GM12875 (cell line): Measurements from ENCODE around the gene CCPG1.

ENCODE experiments used
- H3K4me3 ChIP-seq: one replicate; pipeline ENCODE4 v1.5.1; 2011; ENCODE audit warnings: low read depth, low read length, control low read depth
- TF ChIP-seq, protein P1 (sequence below): IDR thresholded peaks from 2 replicates; pipeline ENCODE4 v1.5.1; 2011; ENCODE audit warnings: low read depth, mild to moderate bottlenecking, control low read depth, inconsistent platforms, low read length, moderate library complexity, borderline replicate concordance; ENCODE audit not compliant: insufficient read depth

CCPG1 gene

GRCh38 chr15:55334371-55334770 is 73.8 kb downstream of the CCPG1 start:
- TF ChIP-seq, protein P1, sequence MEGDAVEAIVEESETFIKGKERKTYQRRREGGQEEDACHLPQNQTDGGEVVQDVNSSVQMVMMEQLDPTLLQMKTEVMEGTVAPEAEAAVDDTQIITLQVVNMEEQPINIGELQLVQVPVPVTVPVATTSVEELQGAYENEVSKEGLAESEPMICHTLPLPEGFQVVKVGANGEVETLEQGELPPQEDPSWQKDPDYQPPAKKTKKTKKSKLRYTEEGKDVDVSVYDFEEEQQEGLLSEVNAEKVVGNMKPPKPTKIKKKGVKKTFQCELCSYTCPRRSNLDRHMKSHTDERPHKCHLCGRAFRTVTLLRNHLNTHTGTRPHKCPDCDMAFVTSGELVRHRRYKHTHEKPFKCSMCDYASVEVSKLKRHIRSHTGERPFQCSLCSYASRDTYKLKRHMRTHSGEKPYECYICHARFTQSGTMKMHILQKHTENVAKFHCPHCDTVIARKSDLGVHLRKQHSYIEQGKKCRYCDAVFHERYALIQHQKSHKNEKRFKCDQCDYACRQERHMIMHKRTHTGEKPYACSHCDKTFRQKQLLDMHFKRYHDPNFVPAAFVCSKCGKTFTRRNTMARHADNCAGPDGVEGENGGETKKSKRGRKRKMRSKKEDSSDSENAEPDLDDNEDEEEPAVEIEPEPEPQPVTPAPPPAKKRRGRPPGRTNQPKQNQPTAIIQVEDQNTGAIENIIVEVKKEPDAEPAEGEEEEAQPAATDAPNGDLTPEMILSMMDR, result no peak
- no peak overlapping the region for H3K4me3 ChIP-seq

DNA sequence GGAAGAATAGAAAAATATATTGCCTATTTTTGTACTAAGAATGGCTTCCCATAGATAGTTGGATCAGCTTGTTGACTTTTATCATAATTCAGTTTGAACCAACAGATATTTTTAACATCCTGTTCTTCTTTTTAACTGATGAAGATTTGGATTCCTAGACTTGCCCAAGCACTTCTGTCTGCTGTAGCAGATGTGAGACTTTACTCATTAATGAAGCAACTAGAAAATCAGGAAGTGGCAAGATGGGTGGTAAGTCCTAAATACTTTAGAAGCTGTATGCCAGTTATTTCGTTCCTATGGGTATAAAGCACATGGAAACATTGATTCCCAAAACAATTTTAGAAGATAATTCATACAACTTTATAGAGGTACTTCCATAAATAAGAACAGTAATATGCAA is 80.8 kb downstream of the CCPG1 start:
- TF ChIP-seq, protein P1, result no peak
- H3K4me3 ChIP-seq, result no peak overlapping the region

DNA sequence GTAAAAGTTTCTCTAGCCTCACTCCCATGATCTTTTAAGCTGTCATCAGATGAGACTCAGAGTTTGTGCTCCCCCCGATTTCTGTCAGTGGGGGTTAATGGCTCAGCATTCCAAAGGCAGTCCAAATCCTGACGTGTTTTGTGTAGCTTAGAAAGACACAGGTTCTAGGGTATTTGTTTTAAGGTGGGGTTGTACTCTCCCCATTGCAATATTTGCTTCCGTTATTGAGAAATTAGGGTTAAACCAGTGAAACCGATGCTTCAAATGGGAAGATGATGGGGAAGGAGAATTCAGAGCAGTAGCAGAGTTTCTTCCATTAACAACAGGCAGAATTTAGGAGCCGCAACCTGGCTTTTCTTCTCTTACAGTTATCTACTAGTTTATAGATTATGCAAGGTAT is 85.7 kb downstream of the CCPG1 start:
- no peak overlapping the region for H3K4me3 ChIP-seq
- TF ChIP-seq, protein P1, result no peak

DNA sequence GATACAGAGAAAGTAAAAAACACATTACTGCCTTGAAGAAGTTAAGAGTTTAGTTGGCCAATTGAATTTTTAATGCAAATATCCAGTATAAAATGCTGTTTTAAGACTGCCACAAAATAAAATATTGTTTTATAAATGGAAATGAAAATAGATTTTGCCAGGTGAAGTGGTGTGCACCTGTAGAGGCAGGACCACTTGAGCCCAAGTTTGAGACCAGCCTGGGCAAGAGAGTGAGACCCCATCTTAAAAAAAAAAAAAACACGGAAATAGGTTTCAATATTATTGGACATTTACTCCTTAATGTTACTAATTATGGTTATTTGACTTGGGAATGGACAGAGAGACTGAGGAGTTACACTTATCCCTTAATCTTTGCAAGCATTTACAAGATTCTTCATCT is 87.2 kb downstream of the CCPG1 start:
- H3K4me3 ChIP-seq, result no peak overlapping the region
- TF ChIP-seq, protein P1, result no peak

- peak overlapping the region; percentile 60 for H3K4me3 ChIP-seq
- TF ChIP-seq, protein P1, result no peak
Observed at GRCh38 chr15:55320238-55320550, 88.0 kb downstream of the CCPG1 start.

GRCh38 chr15:55319537-55320237 is 88.5 kb downstream of the CCPG1 start:
- peak overlapping the region; percentile 60 for H3K4me3 ChIP-seq
- TF ChIP-seq, protein P1, result no peak

DNA sequence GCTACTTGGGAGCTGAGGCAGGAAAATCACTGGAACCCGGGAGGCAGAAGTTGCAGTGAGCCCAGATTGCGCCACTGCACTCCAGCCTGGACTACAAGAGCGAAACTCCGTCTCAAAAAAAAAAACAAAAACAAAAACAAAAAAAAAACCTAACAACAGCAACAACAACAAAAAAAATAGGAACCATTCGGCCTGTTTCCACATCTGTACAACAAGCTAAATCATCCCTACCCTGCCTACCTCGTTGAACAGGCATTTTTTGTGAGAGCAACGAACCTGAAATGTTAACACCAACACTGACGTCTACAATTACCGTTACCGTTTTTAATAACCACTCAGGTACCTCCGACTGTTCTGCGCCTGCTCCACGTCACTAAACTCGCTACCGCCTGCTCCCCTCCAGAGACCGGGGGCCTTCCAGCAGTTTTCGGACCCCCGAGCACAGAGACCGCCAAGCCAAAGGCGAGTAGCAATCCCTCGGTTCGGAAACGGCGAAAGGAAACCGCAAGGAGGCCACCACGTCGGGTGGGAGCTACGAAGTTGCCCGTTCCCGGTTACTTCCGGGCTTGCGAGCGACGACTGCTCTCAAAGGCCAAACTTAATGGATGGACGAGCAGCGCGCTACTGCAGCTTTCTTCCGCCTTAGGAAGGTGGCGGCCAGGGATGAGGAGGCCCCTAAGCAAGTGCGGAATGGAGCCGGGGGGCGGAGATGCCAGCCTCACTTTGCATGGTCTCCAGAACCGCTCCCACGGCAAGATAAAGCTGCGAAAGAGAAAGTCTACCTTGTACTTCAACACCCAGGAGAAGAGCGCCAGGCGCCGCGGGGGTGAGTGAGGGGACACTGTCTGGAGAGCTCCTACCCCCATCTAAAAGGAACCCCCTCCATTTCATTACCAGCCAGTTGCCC is 89.3 kb downstream of the CCPG1 start, which contains the start of the genes PIGB and PIGBOS1:
TSS of gene PIGB (plus strand) at position 635 of the 907 bp plus-strand sequence. CDS start at position 664, 29 bp downstream.
TSS of gene PIGBOS1 (minus strand) at position 536 of the 907 bp plus-strand sequence. CDS start 1,331 bp downstream, outside the sequence.
- peak within 1 kb of the TSS; percentile 60 for H3K4me3 ChIP-seq
- TF ChIP-seq, protein P1, result no peak
